Activated B cell treated with CpG ODN at 0.5 μM for 24 hours (primary cell): Measurements from ENCODE around the gene HLA-DMB. TPM values are rescaled to one million over a fixed set of nuclear protein-coding genes. Genes with fewer than 3 reads are reported as not detected.

ENCODE experiments used
- ATAC-seq: fragments of 200-7000 bp; cut with Tn5 transposase; one replicate; pipeline ENCODE4 v1.10.0; 2021; ENCODE audit warnings: low read depth, mild to moderate bottlenecking, moderate library complexity
- CTCF ChIA-PET: fragments of 350-600 bp; sonication (Branson Sonifier 250); formaldehyde crosslinking; loops from one replicate; lab custom pipeline; 2021; ENCODE audit warnings: antibody characterized with exemption; lab: Charles Lee
- POLR2A ChIA-PET: fragments of 350-600 bp; sonication (Branson Sonifier 250); formaldehyde crosslinking; loops from one replicate; lab custom pipeline; 2021; ENCODE audit warnings: antibody characterized with exemption; lab: Charles Lee
- DNase-seq: peaks from one replicate; pipeline ENCODE4 v3.0.0; 2022
- H3K27ac Mint-ChIP-seq: one replicate; pipeline ENCODE4 v1.8.0; 2020; ENCODE audit warnings: mixed read lengths
- H3K27me3 Mint-ChIP-seq: one replicate; pipeline ENCODE4 v1.8.0; 2021; ENCODE audit warnings: mixed read lengths
- H3K36me3 Mint-ChIP-seq: one replicate; pipeline ENCODE4 v1.8.0; 2021; ENCODE audit warnings: low read depth, mixed read lengths
- H3K4me1 Mint-ChIP-seq: one replicate; pipeline ENCODE4 v1.8.0; 2021; ENCODE audit warnings: mixed read lengths
- H3K4me3 Mint-ChIP-seq: one replicate; pipeline ENCODE4 v1.8.0; 2020; ENCODE audit warnings: mild to moderate bottlenecking, mixed read lengths
- H3K9me3 Mint-ChIP-seq: one replicate; pipeline ENCODE4 v1.8.0; 2020; ENCODE audit warnings: mixed read lengths
- intact Hi-C: fragments of 100-400 bp; cut with micrococcal nuclease; formaldehyde crosslinking; loops from one replicate; pipeline ENCODE4 v1.15.1; 2024
- total RNA-seq: library from RNA; stranded (reverse); gene quantifications from 2 replicates; pipeline ENCODE4 v1.2.3, GENCODE V29; 2022
- TF ChIP-seq, protein P1 (sequence below): fragments of 200-600 bp; IDR thresholded peaks from one replicate; pipeline ENCODE4 v1.8.0; 2022; ENCODE audit warnings: antibody characterized with exemption, mild to moderate bottlenecking

The HLA-DMB gene
- 341 and 365 TPM in 2 replicates for total RNA-seq

DNA sequence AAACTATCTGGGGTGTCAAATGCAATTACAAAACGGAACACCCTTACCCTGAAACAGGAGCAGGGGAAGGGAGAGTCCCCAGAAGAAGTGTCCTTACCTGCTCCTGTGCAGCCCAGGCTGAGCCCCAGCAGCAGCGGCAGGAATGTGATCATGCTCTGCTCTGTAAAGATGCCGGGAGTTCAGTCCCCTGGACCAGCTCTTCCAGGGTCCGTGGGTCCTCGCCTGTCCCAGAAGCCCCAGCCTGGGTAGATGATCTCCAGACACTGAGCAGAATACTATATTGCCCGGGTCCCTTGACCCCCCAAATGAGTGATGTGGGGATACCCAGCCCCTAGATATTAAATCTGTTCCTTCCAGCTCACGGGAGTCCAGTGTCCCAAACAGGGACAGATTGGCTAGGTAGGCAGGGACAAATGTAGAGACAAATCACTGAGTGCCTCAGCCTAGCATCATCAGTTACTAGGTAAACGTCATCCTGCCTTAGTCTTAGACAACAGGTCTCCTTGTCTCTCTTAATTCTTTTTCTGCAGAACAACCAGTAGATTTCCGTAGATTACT lies at the start of gene HLA-DMB:
Gene HLA-DMB (minus strand): TSS at position 373 of the 558 bp plus-strand sequence. CDS start 221 bp downstream, at position 152.
- CTCF ChIA-PET = interaction anchor here (1.3 to 12.7 kb wide), 5 partner anchors 13 to 102 kb away, joined by 6 to 151 read pairs (median 31); partner anchors contain the start of genes BRD2, HLA-DMA and TAP2
- Mint-ChIP-seq H3K36me3 (peaks cover 50% of the 10 kb centered on the region), H3K27ac (peak within 1 kb of the TSS; percentile 99), H3K4me3 (peak within 1 kb of the TSS; percentile 98), H3K4me1 (peaks cover 85% of the 10 kb centered on the region), H3K27me3 (no peaks in the 10 kb centered on the region), H3K9me3 (no peaks in the 10 kb centered on the region)
- TF ChIP-seq, protein P1, sequence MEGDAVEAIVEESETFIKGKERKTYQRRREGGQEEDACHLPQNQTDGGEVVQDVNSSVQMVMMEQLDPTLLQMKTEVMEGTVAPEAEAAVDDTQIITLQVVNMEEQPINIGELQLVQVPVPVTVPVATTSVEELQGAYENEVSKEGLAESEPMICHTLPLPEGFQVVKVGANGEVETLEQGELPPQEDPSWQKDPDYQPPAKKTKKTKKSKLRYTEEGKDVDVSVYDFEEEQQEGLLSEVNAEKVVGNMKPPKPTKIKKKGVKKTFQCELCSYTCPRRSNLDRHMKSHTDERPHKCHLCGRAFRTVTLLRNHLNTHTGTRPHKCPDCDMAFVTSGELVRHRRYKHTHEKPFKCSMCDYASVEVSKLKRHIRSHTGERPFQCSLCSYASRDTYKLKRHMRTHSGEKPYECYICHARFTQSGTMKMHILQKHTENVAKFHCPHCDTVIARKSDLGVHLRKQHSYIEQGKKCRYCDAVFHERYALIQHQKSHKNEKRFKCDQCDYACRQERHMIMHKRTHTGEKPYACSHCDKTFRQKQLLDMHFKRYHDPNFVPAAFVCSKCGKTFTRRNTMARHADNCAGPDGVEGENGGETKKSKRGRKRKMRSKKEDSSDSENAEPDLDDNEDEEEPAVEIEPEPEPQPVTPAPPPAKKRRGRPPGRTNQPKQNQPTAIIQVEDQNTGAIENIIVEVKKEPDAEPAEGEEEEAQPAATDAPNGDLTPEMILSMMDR = no peak
- POLR2A ChIA-PET = interaction anchor here (0.6 to 16.1 kb wide), 23 partner anchors 7 to 748 kb away, joined by 3 to 1150 read pairs (median 7); partner anchors contain the start of genes BRD2, HLA-DMA, HLA-DPA1 and PSMB9
- intact Hi-C loops = loop anchor here (1.0 to 5.0 kb wide), 7 partner anchors 7 to 748 kb away; partner anchors contain the start of genes BRD2, GPSM3, PBX2 and PSMB8
- DNase-seq (peak; percentile 53), ATAC-seq (peak; percentile 60)

DNA sequence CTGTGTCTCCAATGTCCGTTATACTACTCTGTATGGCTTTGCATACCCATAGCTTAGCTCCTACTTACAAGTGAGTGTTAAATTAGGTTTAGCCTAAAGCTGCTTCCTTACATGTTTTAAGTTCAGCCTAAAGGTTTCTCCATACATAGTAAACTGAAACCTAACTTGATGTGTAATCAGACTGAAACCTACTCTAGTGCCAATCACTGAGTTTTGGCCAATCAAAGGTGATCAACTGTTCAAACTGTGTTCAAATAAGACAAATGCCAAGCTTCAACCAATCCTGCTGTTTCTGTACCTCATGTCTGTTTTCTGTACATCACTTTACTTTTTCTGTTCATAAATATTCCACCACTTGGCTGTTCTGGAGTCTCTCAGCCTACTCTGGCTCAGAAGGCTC lies 48.5 kb upstream of the HLA-DMB start:
- no peaks in the 10 kb centered on the region for H3K36me3 Mint-ChIP-seq
- H3K27ac Mint-ChIP-seq = no peak overlapping the region
- DNase-seq = no peak
- no peak for ATAC-seq
- no peaks in the 10 kb centered on the region for H3K27me3 Mint-ChIP-seq
- H3K9me3 Mint-ChIP-seq = no peaks in the 10 kb centered on the region
- CTCF ChIA-PET = interaction anchor here (1.1 to 2.0 kb wide), 3 partner anchors 36 to 103 kb away, joined by 3 to 6 read pairs (median 4); partner anchors contain the start of gene HLA-DMA
- TF ChIP-seq, protein P1 = no peak
- no peak overlapping the region for H3K4me3 Mint-ChIP-seq
- POLR2A ChIA-PET = interaction anchor here (1.2 to 12.7 kb wide), 5 partner anchors 10 to 135 kb away, joined by 3 to 370 read pairs (median 4); partner anchors contain the start of gene BRD2
- intact Hi-C loops = loop anchor here (5.0 kb wide), 1 partner anchor 582 kb away; the partner anchor contains the start of gene BTNL2
- H3K4me1 Mint-ChIP-seq = peaks cover 14% of the 10 kb centered on the region

GRCh38 chr6:32984622-32985389 lies 44.0 kb upstream of the HLA-DMB start:
- no peak overlapping the region for H3K4me3 Mint-ChIP-seq
- H3K4me1 Mint-ChIP-seq = peaks cover 32% of the 10 kb centered on the region
- H3K27ac Mint-ChIP-seq = peak overlapping the region; percentile 73
- DNase-seq (peak; percentile 74), ATAC-seq (peak; percentile 90)
- TF ChIP-seq, protein P1 = no peak
- POLR2A ChIA-PET = interaction anchor here (0.9 to 12.7 kb wide), 21 partner anchors 9 to 146 kb away, joined by 3 to 370 read pairs (median 9); partner anchors contain the start of genes BRD2, HLA-DMA, HLA-DMB and HLA-DPA1
- no peaks in the 10 kb centered on the region for H3K9me3 Mint-ChIP-seq
- no peaks in the 10 kb centered on the region for H3K27me3 Mint-ChIP-seq
- peaks cover 33% of the 10 kb centered on the region for H3K36me3 Mint-ChIP-seq
- intact Hi-C loops = loop anchor here (1.0 to 5.0 kb wide), 5 partner anchors 12 to 578 kb away; partner anchors contain the start of genes BTNL2 and HLA-DMA
- CTCF ChIA-PET = interaction anchor here (0.6 to 5.0 kb wide), 58 partner anchors 9 to 292 kb away, joined by 3 to 151 read pairs (median 6); partner anchors contain the start of genes B3GALT4, BRD2, HLA-DMA and HLA-DMB

- ChIA-PET POLR2A (interaction anchor here (0.5 to 12.7 kb wide), 23 partner anchors 9 to 145 kb away, joined by 3 to 370 read pairs (median 9); partner anchors contain the start of genes BRD2, HLA-DMA, HLA-DMB and HLA-DPA1), CTCF (interaction anchor here (0.7 to 5.0 kb wide), 59 partner anchors 8 to 293 kb away, joined by 3 to 151 read pairs (median 6); partner anchors contain the start of genes B3GALT4, BRD2, HLA-DMA and HLA-DMB)
- peaks cover 33% of the 10 kb centered on the region for H3K4me1 Mint-ChIP-seq
- DNase-seq (no peak), ATAC-seq (no peak)
- H3K9me3 Mint-ChIP-seq = no peaks in the 10 kb centered on the region
- H3K27ac Mint-ChIP-seq = peak overlapping the region; percentile 73
- peaks cover 39% of the 10 kb centered on the region for H3K36me3 Mint-ChIP-seq
- intact Hi-C loops = loop anchor here (1.0 kb wide), 4 partner anchors 11 to 99 kb away; partner anchors contain the start of gene HLA-DMA
- no peak overlapping the region for H3K4me3 Mint-ChIP-seq
- TF ChIP-seq, protein P1 = no peak
- H3K27me3 Mint-ChIP-seq = no peaks in the 10 kb centered on the region
Measured at GRCh38 chr6:32983964-32984621, 43.3 kb upstream of the HLA-DMB start.
